Activated CD4-positive, alpha-beta memory T cell treated with anti-CD3 and anti-CD28 coated beads, Interleukin-2, amount 10 ng/mL, durations not matched to agents 7 days and 5 days (primary cell): ENCODE data around the gene CLP1. TPM values are rescaled to one million over a fixed set of nuclear protein-coding genes. Genes with fewer than 3 reads are reported as not detected.

Experiments
- CTCF ChIA-PET: fragments of 350-600 bp; sonication (Branson Sonifier 250); formaldehyde crosslinking; loops from one replicate; lab custom pipeline; 2021; ENCODE audit warnings: antibody characterized with exemption, inconsistent platforms; lab: Charles Lee
- POLR2A ChIA-PET: fragments of 350-600 bp; sonication (Branson Sonifier 250); formaldehyde crosslinking; loops from one replicate; lab custom pipeline; 2021; ENCODE audit warnings: antibody characterized with exemption; lab: Charles Lee
- DNase-seq: peaks from one replicate; pipeline ENCODE4 v3.0.0-alpha.2; 2020
- H3K27ac Mint-ChIP-seq: one replicate; pipeline ENCODE4 v1.8.0; 2021; ENCODE audit warnings: mild to moderate bottlenecking, mixed read lengths
- H3K27me3 Mint-ChIP-seq: one replicate; pipeline ENCODE4 v1.8.0; 2021; ENCODE audit warnings: mixed read lengths
- H3K36me3 Mint-ChIP-seq: one replicate; pipeline ENCODE4 v1.8.0; 2021; ENCODE audit warnings: low read depth, mixed read lengths
- H3K4me1 Mint-ChIP-seq: one replicate; pipeline ENCODE4 v1.8.0; 2021; ENCODE audit warnings: mixed read lengths
- H3K4me3 Mint-ChIP-seq: one replicate; pipeline ENCODE4 v1.8.0; 2021; ENCODE audit warnings: mild to moderate bottlenecking, mixed read lengths
- H3K9me3 Mint-ChIP-seq: one replicate; pipeline ENCODE4 v1.8.0; 2021; ENCODE audit warnings: mixed read lengths
- total RNA-seq, 2 experiments: library from RNA; stranded (reverse); gene quantifications; one replicate each; pipeline ENCODE4 v1.2.3, GENCODE V29; 2021

The CLP1 gene
- total RNA-seq, 2 experiments from 2014 or later: 14.8 to 17.5 TPM

DNA sequence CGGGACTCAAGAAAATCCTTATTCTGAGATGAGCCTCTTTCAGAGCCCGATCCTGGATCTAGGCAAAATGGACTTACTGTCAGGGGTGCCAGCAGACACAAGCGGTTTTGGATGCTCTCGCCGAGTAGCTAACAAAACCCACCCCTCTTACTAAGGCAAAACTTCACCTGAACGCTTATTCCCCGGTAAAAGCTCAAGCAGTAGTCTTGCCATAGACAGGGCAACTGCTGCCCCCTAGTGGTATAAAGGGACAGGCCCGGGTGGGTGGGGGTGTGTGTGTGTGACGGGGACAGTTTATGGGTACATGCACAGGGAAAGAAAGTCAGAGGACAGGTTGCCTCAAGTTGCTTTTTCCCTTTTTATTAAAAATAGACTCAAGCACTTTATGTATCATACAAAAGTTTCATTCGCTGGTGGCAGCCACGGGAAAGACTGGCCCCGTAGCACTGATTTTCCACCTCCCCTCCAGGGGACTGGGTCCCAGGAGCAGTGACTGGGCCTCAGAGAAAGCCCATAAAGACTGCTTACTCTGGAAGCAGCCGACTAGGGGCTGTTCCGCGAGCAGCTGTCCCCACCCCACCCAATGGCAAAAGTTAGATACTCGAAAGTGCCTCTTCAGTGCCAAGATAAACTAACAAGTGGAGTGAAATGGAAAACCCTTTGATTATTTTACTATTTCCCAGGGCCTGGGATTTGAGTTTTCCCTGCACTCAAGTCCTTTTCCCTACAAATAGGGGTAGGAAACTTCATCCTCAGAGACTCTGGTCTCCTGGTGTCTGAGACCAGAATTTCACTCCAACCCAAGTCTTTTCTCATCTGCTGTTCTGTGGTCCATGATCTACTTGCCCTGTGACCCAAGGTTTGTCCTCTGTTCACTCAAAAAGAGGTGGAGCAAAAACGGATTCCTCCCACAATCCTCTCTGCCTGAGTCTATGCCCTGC lies 12.5 kb upstream of the CLP1 start:
- H3K36me3 Mint-ChIP-seq: no peaks in the 10 kb centered on the region
- no peak overlapping the region for H3K27ac Mint-ChIP-seq
- no peaks in the 10 kb centered on the region for H3K9me3 Mint-ChIP-seq
- POLR2A ChIA-PET: interaction anchor here (3.7 kb wide), 1 partner anchor 77 kb away, joined by 15 read pairs; the partner anchor contains the start of gene UBE2L6
- peaks cover 31% of the 10 kb centered on the region for H3K4me1 Mint-ChIP-seq
- no peak overlapping the region for H3K4me3 Mint-ChIP-seq
- DNase-seq: peak; percentile 85
- peaks cover 64% of the 10 kb centered on the region for H3K27me3 Mint-ChIP-seq
- CTCF ChIA-PET: interaction anchor here (0.5 to 9.2 kb wide), 35 partner anchors 8 to 299 kb away, joined by 3 to 206 read pairs (median 4); partner anchors contain the start of genes CLP1, SELENOH, SLC43A1 and TIMM10

- H3K36me3 Mint-ChIP-seq: no peaks in the 10 kb centered on the region
- POLR2A ChIA-PET: interaction anchor here (3.7 kb wide), 1 partner anchor 78 kb away, joined by 15 read pairs; the partner anchor contains the start of gene UBE2L6
- peaks cover 67% of the 10 kb centered on the region for H3K27me3 Mint-ChIP-seq
- no peak for DNase-seq
- H3K4me1 Mint-ChIP-seq: peaks cover 38% of the 10 kb centered on the region
- no peak overlapping the region for H3K27ac Mint-ChIP-seq
- H3K9me3 Mint-ChIP-seq: no peaks in the 10 kb centered on the region
- no peak overlapping the region for H3K4me3 Mint-ChIP-seq
- CTCF ChIA-PET: interaction anchor here (1.7 to 9.2 kb wide), 5 partner anchors 14 to 189 kb away, joined by 5 to 206 read pairs (median 36); partner anchors contain the start of gene UBE2L6
Measured at GRCh38 chr11:57645689-57646085, 11.9 kb upstream of the CLP1 start.

GRCh38 chr11:57646194-57646798 lies 11.3 kb upstream of the CLP1 start:
- no peak overlapping the region for H3K4me3 Mint-ChIP-seq
- POLR2A ChIA-PET: interaction anchor here (3.7 kb wide), 1 partner anchor 79 kb away, joined by 15 read pairs; the partner anchor contains the start of gene UBE2L6
- no peaks in the 10 kb centered on the region for H3K36me3 Mint-ChIP-seq
- H3K4me1 Mint-ChIP-seq: peaks cover 39% of the 10 kb centered on the region
- CTCF ChIA-PET: interaction anchor here (0.7 to 1.6 kb wide), 3 partner anchors 79 to 188 kb away, joined by 3 to 5 read pairs (median 4); partner anchors contain the start of gene UBE2L6
- no peaks in the 10 kb centered on the region for H3K9me3 Mint-ChIP-seq
- DNase-seq: no peak
- peaks cover 67% of the 10 kb centered on the region for H3K27me3 Mint-ChIP-seq
- no peak overlapping the region for H3K27ac Mint-ChIP-seq

DNA sequence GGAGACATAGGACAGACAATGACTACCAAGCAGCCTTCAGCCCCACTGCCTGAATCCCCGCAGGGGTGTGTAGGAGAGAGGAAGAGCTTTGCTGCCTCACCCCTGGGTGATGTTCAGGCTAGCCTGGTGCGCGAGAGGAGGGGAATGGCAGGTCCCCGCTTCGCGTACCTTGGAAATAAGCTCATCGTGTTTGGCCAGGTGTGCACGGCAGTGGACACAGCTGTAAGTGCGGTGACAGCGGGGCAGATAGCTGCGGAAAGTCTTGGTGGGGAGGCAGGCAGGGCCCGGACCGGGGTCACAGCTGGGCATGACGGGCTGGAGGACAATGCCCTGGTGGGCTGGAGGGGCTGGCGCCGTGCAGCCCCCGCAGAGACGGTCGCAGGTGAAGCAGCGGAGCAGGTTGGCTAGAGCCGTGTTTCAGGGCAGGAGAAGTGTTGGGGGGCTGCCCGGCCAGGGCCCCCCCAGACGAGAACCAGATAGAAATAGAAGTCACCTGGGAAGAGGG lies 10.7 kb upstream of the CLP1 start:
- no peak for DNase-seq
- Mint-ChIP-seq H3K27ac (no peak overlapping the region), H3K4me3 (no peak overlapping the region), H3K9me3 (no peaks in the 10 kb centered on the region), H3K36me3 (no peaks in the 10 kb centered on the region), H3K27me3 (peaks cover 65% of the 10 kb centered on the region), H3K4me1 (peaks cover 39% of the 10 kb centered on the region)
- POLR2A ChIA-PET: interaction anchor here (0.7 to 3.7 kb wide), 3 partner anchors 20 to 95 kb away, joined by 3 to 15 read pairs (median 5); partner anchors contain the start of genes SELENOH and UBE2L6
- CTCF ChIA-PET: interaction anchor here (0.7 to 1.6 kb wide), 3 partner anchors 79 to 188 kb away, joined by 3 to 5 read pairs (median 4); partner anchors contain the start of gene UBE2L6

DNA sequence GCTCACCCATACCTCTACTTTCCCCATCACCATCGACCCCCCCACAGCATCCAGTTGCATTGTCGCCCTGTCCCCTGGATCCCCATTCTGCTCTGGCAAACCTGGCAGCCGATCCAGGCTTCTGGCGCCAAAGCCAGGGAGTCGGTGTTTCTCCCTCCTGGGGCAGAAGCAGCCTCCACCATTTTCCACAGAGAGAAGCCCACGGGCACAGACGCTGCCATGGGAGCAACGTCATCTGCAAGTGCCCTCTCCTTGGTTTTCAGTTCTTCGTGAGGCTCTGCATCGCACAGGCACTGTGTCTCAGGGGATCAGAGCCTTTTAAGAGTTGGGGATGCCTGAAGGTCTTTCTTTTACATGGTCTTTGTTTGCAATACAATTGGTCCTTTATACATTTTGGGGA lies 10.2 kb upstream of the CLP1 start:
- peaks cover 65% of the 10 kb centered on the region for H3K27me3 Mint-ChIP-seq
- no peak overlapping the region for H3K4me3 Mint-ChIP-seq
- CTCF ChIA-PET: interaction anchor here (1.4 to 1.6 kb wide), 2 partner anchors 89 to 189 kb away, joined by 4 to 5 read pairs; no protein-coding TSS in a partner anchor
- no peak overlapping the region for H3K27ac Mint-ChIP-seq
- H3K36me3 Mint-ChIP-seq: no peaks in the 10 kb centered on the region
- DNase-seq: no peak
- POLR2A ChIA-PET: interaction anchor here (0.7 to 3.7 kb wide), 3 partner anchors 19 to 94 kb away, joined by 3 to 15 read pairs (median 5); partner anchors contain the start of genes SELENOH and UBE2L6
- peaks cover 42% of the 10 kb centered on the region for H3K4me1 Mint-ChIP-seq
- no peaks in the 10 kb centered on the region for H3K9me3 Mint-ChIP-seq

- H3K4me1 Mint-ChIP-seq: peaks cover 48% of the 10 kb centered on the region
- ChIA-PET POLR2A (interaction anchor here (1.1 to 1.6 kb wide), 2 partner anchors 9 to 80 kb away, joined by 3 to 5 read pairs; partner anchors contain the start of gene UBE2L6), CTCF (interaction anchor here (1.0 kb wide), 1 partner anchor 155 kb away, joined by 3 read pairs; no protein-coding TSS in a partner anchor)
- no peaks in the 10 kb centered on the region for H3K9me3 Mint-ChIP-seq
- H3K27ac Mint-ChIP-seq: no peak overlapping the region
- no peak for DNase-seq
- H3K36me3 Mint-ChIP-seq: no peaks in the 10 kb centered on the region
- peak overlapping the region; percentile 69 for H3K4me3 Mint-ChIP-seq
- peaks cover 61% of the 10 kb centered on the region for H3K27me3 Mint-ChIP-seq
Measured at GRCh38 chr11:57647960-57648800, 9.4 kb upstream of the CLP1 start.

DNA sequence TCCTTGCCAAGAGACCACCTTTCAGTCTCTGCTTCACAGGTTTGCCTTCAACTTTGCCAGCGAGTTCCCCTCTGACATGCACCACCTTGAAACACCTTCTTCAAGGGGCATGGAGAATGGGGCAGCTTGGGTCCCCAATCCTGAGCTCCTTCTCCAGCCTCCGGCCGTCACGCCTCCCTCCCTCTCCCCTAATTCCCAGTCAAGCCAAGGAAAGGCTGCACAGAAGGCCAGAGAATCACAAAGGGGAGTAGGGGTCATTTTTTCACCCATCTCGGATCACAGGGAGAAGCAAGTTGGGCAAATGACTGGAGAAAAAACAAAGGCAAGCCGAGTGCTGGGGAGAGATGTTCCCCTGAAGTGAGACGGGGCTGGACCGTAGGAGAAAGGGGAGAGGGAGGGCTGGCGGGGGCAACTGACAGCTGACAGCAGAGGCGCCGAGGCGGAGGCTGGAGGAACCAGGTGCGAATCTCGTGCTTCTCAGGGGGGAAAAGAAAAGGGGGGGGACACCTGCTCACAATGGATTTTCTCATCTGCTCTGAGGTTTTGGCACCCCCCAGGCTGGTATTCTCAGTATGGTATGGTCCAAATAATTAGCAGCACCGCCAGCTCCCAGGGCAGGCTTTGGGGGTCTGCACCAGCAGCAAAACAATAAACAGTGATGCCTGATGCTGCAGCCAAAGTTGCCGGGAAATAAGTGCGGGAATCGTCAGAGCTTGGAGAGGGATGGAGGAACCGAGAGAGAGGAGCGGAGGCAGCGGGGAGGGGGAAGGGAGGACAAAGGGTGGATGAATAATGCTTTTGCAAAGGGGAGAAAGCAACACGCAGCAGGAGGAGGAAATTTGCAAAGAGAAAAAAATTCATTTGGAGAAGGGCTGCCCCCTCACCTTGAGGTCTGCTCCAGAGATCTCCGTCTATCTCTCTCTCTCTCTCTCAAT lies 8.5 kb upstream of the CLP1 start:
- no peak for DNase-seq
- no peak overlapping the region for H3K27ac Mint-ChIP-seq
- no peaks in the 10 kb centered on the region for H3K36me3 Mint-ChIP-seq
- ChIA-PET CTCF (interaction anchor here (1.0 to 1.1 kb wide), 2 partner anchors 81 to 156 kb away, joined by 3 to 4 read pairs; partner anchors contain the start of gene UBE2L6), POLR2A (interaction anchor here (0.6 to 1.6 kb wide), 3 partner anchors 8 to 324 kb away, joined by 3 to 5 read pairs (median 3); partner anchors contain the start of gene UBE2L6)
- peaks cover 49% of the 10 kb centered on the region for H3K4me1 Mint-ChIP-seq
- H3K9me3 Mint-ChIP-seq: no peaks in the 10 kb centered on the region
- H3K4me3 Mint-ChIP-seq: peak overlapping the region; percentile 69
- H3K27me3 Mint-ChIP-seq: peaks cover 55% of the 10 kb centered on the region

- POLR2A ChIA-PET: interaction anchor here (0.6 to 1.6 kb wide), 2 partner anchors 82 to 325 kb away, joined by 3 to 5 read pairs; partner anchors contain the start of gene UBE2L6
Measured at GRCh38 chr11:57649826-57650738, 7.5 kb upstream of the CLP1 start, which contains the start of gene YPEL4. TSS of gene YPEL4 (minus strand) at chr11:57649912. CDS start at chr11:57647107, 2,805 bp downstream.

DNA sequence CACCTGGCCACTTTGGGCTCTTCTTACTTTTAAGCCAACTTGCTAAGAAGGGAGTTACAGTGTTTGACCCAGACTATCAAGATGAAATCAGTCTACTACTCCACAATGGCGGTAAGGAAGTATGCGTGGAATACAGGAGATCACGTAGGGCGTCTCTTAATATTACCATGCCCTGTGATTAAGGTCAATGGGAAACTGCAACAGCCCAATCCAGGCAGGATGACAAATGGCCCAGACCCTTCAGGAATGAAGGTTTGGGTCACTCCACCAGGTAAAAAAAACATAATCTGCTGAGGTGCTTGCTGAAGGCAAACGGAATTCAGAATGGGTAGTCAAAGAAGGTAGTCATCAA lies 6.8 kb upstream of the CLP1 start:
- Mint-ChIP-seq H3K27me3 (peaks cover 47% of the 10 kb centered on the region), H3K27ac (no peak overlapping the region), H3K36me3 (no peaks in the 10 kb centered on the region), H3K4me1 (peaks cover 55% of the 10 kb centered on the region), H3K4me3 (no peak overlapping the region), H3K9me3 (no peaks in the 10 kb centered on the region)
- ChIA-PET POLR2A (interaction anchor here (2.2 kb wide), 1 partner anchor 17 kb away, joined by 12 read pairs; the partner anchor contains the start of gene ZDHHC5), CTCF (interaction anchor here (1.5 kb wide), 1 partner anchor 83 kb away, joined by 6 read pairs; the partner anchor contains the start of gene UBE2L6)
- DNase-seq: no peak

More at GRCh38 chr11:57649826-57650738, 7.5 kb upstream of the CLP1 start, which contains the start of gene YPEL4:
- Mint-ChIP-seq H3K27ac (peak within 1 kb of the TSS; percentile 56), H3K36me3 (no peaks in the 10 kb centered on the region), H3K9me3 (no peaks in the 10 kb centered on the region), H3K4me3 (peak within 1 kb of the TSS; percentile 69), H3K27me3 (peaks cover 50% of the 10 kb centered on the region), H3K4me1 (peaks cover 55% of the 10 kb centered on the region)
- CTCF ChIA-PET: interaction anchor here (1.1 kb wide), 1 partner anchor 82 kb away, joined by 4 read pairs; the partner anchor contains the start of gene UBE2L6
- peak; percentile 74 for DNase-seq
